Activated CD8-positive, alpha-beta memory T cell treated with anti-CD3 and anti-CD28 coated beads, Interleukin-2, amount 50 U/mL, for 1 hour (primary cell): ENCODE measurements around the gene PITX3.
"Not testable (repeated sequence)": the region's sequence is repeated elsewhere in the genome, so short reads cannot be mapped to it uniquely, and the experiment has no call there.

Source experiments
- DNase-seq: peaks from one replicate; pipeline ENCODE4 v3.0.0-alpha.2; 2020; ENCODE audit errors: extremely low read depth

The PITX3 gene

GRCh38 chr10:102255404-102255803, 14.1 kb upstream of the PITX3 start:
- no peak for DNase-seq

- no peak for DNase-seq
These were observed 13.1 kb upstream of the PITX3 start for GRCh38 chr10:102254426-102254825.

GRCh38 chr10:102252508-102252907, 11.2 kb upstream of the PITX3 start:
- DNase-seq = not testable (repeated sequence)

GRCh38 chr10:102247734-102248133, 6.4 kb upstream of the PITX3 start:
- no peak for DNase-seq

- DNase-seq = no peak
These were observed 4.9 kb upstream of the PITX3 start for GRCh38 chr10:102246261-102246660.

GRCh38 chr10:102245932-102246251, 4.6 kb upstream of the PITX3 start:
- no peak for DNase-seq

- DNase-seq = peak; percentile 76
These were observed 4.0 kb upstream of the PITX3 start, which contains the start of gene GBF1 for GRCh38 chr10:102245082-102245931. TSS of gene GBF1 (plus strand) at chr10:102245532. CDS start at chr10:102258939, 13,407 bp downstream.

GRCh38 chr10:102243309-102243708, 2.0 kb upstream of the PITX3 start:
- no peak for DNase-seq

- no peak for DNase-seq
These were observed 790 bp upstream of the PITX3 start for GRCh38 chr10:102242118-102242485.

GRCh38 chr10:102241032-102241443, 274 bp downstream of the PITX3 start:
- no peak for DNase-seq

- no peak for DNase-seq
These were observed 763 bp downstream of the PITX3 start for GRCh38 chr10:102240467-102241031.

- DNase-seq = no peak
These were observed 3.5 kb downstream of the PITX3 start for GRCh38 chr10:102237711-102238252.

- DNase-seq = no peak
These were observed 5.3 kb downstream of the PITX3 start for GRCh38 chr10:102236006-102236405.

- DNase-seq = no peak
These were observed 5.8 kb downstream of the PITX3 start for GRCh38 chr10:102235598-102235920.

- DNase-seq = no peak
These were observed 6.3 kb downstream of the PITX3 start for GRCh38 chr10:102234888-102235597.

GRCh38 chr10:102233997-102234396, 7.3 kb downstream of the PITX3 start:
- DNase-seq = no peak

- no peak for DNase-seq
These were observed 9.7 kb downstream of the PITX3 start for GRCh38 chr10:102231357-102232318.

- DNase-seq = no peak
These were observed 10.4 kb downstream of the PITX3 start for GRCh38 chr10:102230861-102231356.

- DNase-seq = no peak
These were observed 10.9 kb downstream of the PITX3 start for GRCh38 chr10:102230264-102230860.

GRCh38 chr10:102229810-102230263, 11.5 kb downstream of the PITX3 start:
- DNase-seq = peak; percentile 56

GRCh38 chr10:102227050-102227449, 14.3 kb downstream of the PITX3 start:
- DNase-seq = no peak
